ENCODE measurements around the gene ART3. TPM values are rescaled to one million over a fixed set of nuclear protein-coding genes. Genes with fewer than 3 reads are reported as not detected.

Gene ART3
- polyA plus RNA-seq, 1 donor (not counting 4 experiments of a cell fraction or from before 2014, with no cell fraction given): 0.64 TPM

DNA sequence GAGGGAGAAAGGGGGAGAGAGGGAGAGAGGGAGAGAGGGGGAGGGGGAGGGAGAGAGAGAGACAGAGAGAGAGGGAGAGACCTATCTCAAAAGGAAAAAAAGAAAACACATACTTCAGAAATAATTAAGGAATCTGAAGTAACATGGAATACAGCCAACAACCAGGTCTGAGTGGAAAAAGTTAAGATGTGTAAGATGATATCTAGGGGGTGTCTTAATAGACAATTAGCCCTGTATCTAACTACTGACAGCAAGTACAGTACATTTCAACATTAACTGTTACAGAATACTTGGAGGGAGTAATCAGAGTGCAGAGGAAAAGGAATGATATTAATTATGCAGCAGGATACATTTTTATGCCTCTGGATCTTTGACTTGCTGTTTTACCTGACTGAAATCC lies 51.3 kb downstream of the ART3 start:
- FAIRE-seq: no peak

GRCh38 chr4:76127754-76128153 lies 53.2 kb downstream of the ART3 start:
- DNase-seq (ENCODE audit: low read depth, low spot score): no peak
- H3K9me1 ChIP-seq (ENCODE audit: control insufficient read depth, extremely low read depth, insufficient read depth, low read length): no peaks in the 10 kb centered on the region
- no peak overlapping the region for H3K27ac ChIP-seq (ENCODE audit: control insufficient read depth, insufficient read depth, low read length)
- no peaks in the 10 kb centered on the region for H3K27me3 ChIP-seq (ENCODE audit: control insufficient read depth, extremely low read depth, insufficient read depth, low read length)
- H3K36me3 ChIP-seq (ENCODE audit: control insufficient read depth in 2 of 2, extremely low read depth in 1 of 2, insufficient read depth in 2 of 2, low read length in 2 of 2): peaks cover 2 to 7% of the 10 kb centered on the region in 2 experiments
- H3K79me2 ChIP-seq (ENCODE audit: control insufficient read depth, insufficient read depth, low read length): no peaks in the 10 kb centered on the region
- H3K4me1 ChIP-seq (ENCODE audit: control insufficient read depth, extremely low read depth, insufficient read depth, low read length): no peaks in the 10 kb centered on the region
- H3K9me3 ChIP-seq (ENCODE audit: control insufficient read depth, low read depth, low read length): no peaks in the 10 kb centered on the region
- H3K9ac ChIP-seq (ENCODE audit: control insufficient read depth, extremely low read depth, insufficient read depth, low read length): no peak overlapping the region
- no peak for FAIRE-seq
- H3K4me3 ChIP-seq (ENCODE audit: control insufficient read depth in 2 of 3, extremely low read depth in 1 of 3, insufficient read depth in 2 of 3, low read depth in 1 of 3, low read length in 3 of 3): no peak overlapping the region
- dilution Hi-C loops (cut with MboI; ENCODE audit: extremely low pct_ligation_motif_present, low sequenced_read_pairs): no loop called here
- TF ChIP-seq, protein P1, sequence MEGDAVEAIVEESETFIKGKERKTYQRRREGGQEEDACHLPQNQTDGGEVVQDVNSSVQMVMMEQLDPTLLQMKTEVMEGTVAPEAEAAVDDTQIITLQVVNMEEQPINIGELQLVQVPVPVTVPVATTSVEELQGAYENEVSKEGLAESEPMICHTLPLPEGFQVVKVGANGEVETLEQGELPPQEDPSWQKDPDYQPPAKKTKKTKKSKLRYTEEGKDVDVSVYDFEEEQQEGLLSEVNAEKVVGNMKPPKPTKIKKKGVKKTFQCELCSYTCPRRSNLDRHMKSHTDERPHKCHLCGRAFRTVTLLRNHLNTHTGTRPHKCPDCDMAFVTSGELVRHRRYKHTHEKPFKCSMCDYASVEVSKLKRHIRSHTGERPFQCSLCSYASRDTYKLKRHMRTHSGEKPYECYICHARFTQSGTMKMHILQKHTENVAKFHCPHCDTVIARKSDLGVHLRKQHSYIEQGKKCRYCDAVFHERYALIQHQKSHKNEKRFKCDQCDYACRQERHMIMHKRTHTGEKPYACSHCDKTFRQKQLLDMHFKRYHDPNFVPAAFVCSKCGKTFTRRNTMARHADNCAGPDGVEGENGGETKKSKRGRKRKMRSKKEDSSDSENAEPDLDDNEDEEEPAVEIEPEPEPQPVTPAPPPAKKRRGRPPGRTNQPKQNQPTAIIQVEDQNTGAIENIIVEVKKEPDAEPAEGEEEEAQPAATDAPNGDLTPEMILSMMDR (optimal IDR thresholded peaks at IDR 0.05 in 1 of 3, IDR thresholded peaks at IDR 0.05 in 1 of 3, conservative IDR thresholded peaks at IDR 0.05 in 1 of 3; ENCODE audit: extremely low read depth in 1 of 3, insufficient read depth in 2 of 3, low read length in 3 of 3): no peak
- TF ChIP-seq EZH2 (IDR thresholded peaks at IDR 0.05; ENCODE audit: low read length): no peak
- no peaks in the 10 kb centered on the region for H4K20me1 ChIP-seq (ENCODE audit: control insufficient read depth, extremely low read depth, insufficient read depth, low read length)
- H3K4me2 ChIP-seq (ENCODE audit: control insufficient read depth, extremely low read depth, insufficient read depth, low read depth, low read length): no peak overlapping the region
- H2AFZ ChIP-seq (ENCODE audit: control insufficient read depth, low read length): no peak overlapping the region

More for the DNA sequence above, 51.3 kb downstream of the ART3 start:
- H3K4me3 ChIP-seq (ENCODE audit: control insufficient read depth in 2 of 3, extremely low read depth in 1 of 3, insufficient read depth in 2 of 3, low read depth in 1 of 3, low read length in 3 of 3): no peak overlapping the region
- no peaks in the 10 kb centered on the region for H3K9me1 ChIP-seq (ENCODE audit: control insufficient read depth, extremely low read depth, insufficient read depth, low read length)
- no peak overlapping the region for H3K27ac ChIP-seq (ENCODE audit: control insufficient read depth, insufficient read depth, low read length)
- no peaks in the 10 kb centered on the region for H3K79me2 ChIP-seq (ENCODE audit: control insufficient read depth, insufficient read depth, low read length)
- dilution Hi-C loops (cut with MboI; ENCODE audit: extremely low pct_ligation_motif_present, low sequenced_read_pairs): no loop called here
- TF ChIP-seq, protein P1 (optimal IDR thresholded peaks at IDR 0.05 in 1 of 3, IDR thresholded peaks at IDR 0.05 in 1 of 3, conservative IDR thresholded peaks at IDR 0.05 in 1 of 3; ENCODE audit: extremely low read depth in 1 of 3, insufficient read depth in 2 of 3, low read length in 3 of 3): no peak
- no peak for TF ChIP-seq EZH2 (IDR thresholded peaks at IDR 0.05; ENCODE audit: low read length)
- peaks cover 2 to 7% of the 10 kb centered on the region in 2 experiments for H3K36me3 ChIP-seq (ENCODE audit: control insufficient read depth in 2 of 2, extremely low read depth in 1 of 2, insufficient read depth in 2 of 2, low read length in 2 of 2)
- DNase-seq (ENCODE audit: low read depth, low spot score): no peak
- H3K9ac ChIP-seq (ENCODE audit: control insufficient read depth, extremely low read depth, insufficient read depth, low read length): no peak overlapping the region
- no peak overlapping the region for H3K4me2 ChIP-seq (ENCODE audit: control insufficient read depth, extremely low read depth, insufficient read depth, low read depth, low read length)
- no peaks in the 10 kb centered on the region for H4K20me1 ChIP-seq (ENCODE audit: control insufficient read depth, extremely low read depth, insufficient read depth, low read length)
- no peaks in the 10 kb centered on the region for H3K27me3 ChIP-seq (ENCODE audit: control insufficient read depth, extremely low read depth, insufficient read depth, low read length)
- no peak overlapping the region for H2AFZ ChIP-seq (ENCODE audit: control insufficient read depth, low read length)
- H3K9me3 ChIP-seq (ENCODE audit: control insufficient read depth, low read depth, low read length): no peaks in the 10 kb centered on the region
- no peaks in the 10 kb centered on the region for H3K4me1 ChIP-seq (ENCODE audit: control insufficient read depth, extremely low read depth, insufficient read depth, low read length)
